Esophagus muscularis mucosa (tissue), 4 donors: ENCODE results near the gene FAM53A.

ENCODE experiments used
- CTCF ChIP-seq, 3 experiments: fragments of 200-600 bp in 2 of 3; fragments of 450-650 bp in 1 of 3; sonication (generic) in 2 of 3; IDR thresholded peaks; one replicate each; pipeline ENCODE4 v1.5.1; 2017 to 2019; ENCODE audit warnings: antibody characterized with exemption in 3 of 3, mild to moderate bottlenecking in 2 of 3, moderate library complexity in 1 of 3
- EP300 ChIP-seq: sonication (generic); formaldehyde crosslinking; IDR thresholded peaks from one replicate; pipeline ENCODE4 v1.6.1; 2017; ENCODE audit warnings: antibody characterized with exemption
- POLR2A ChIP-seq: fragments of 450-650 bp; IDR thresholded peaks from one replicate; pipeline ENCODE4 v1.6.1; 2017; ENCODE audit warnings: antibody characterized with exemption, moderate library complexity, mild to moderate bottlenecking, low read depth
- POLR2AphosphoS5 ChIP-seq, 2 donors: sonication (generic); formaldehyde crosslinking; IDR thresholded peaks; one replicate each; pipeline ENCODE4 v1.6.1; 2017; ENCODE audit warnings: antibody characterized with exemption in 2 of 2

GRCh38 chr4:1590244-1590643 is 93.9 kb downstream of the FAM53A start:
- TF ChIP-seq CTCF (IDR thresholded peaks at IDR 0.05) = no peak
- no peak for TF ChIP-seq POLR2A
- no peak for TF ChIP-seq EP300
- no peak for TF ChIP-seq POLR2AphosphoS5 (IDR thresholded peaks at IDR 0.05)
